Naive thymus-derived CD4-positive, alpha-beta T cell (primary cell): ENCODE data around the gene MYO9B. TPM values are rescaled to one million over a fixed set of nuclear protein-coding genes. Genes with fewer than 3 reads are reported as not detected.

Source experiments
- ATAC-seq: fragments of 150-1000 bp; cut with Tn5 transposase; 2 replicates; pipeline ENCODE4 v1.10.0; 2021; ENCODE audit warnings: mild to moderate bottlenecking, moderate library complexity
- CTCF ChIA-PET: fragments of 350-600 bp; sonication (Branson Sonifier 250); formaldehyde crosslinking; loops from one replicate; lab custom pipeline; 2021; ENCODE audit warnings: antibody characterized with exemption; lab: Charles Lee
- POLR2A ChIA-PET: fragments of 350-600 bp; sonication (Branson Sonifier 250); formaldehyde crosslinking; loops from one replicate; lab custom pipeline; 2021; ENCODE audit warnings: antibody characterized with exemption, inconsistent platforms; lab: Charles Lee
- DNase-seq, 9 donors: peaks; one replicate each; pipeline versions ENCODE4 v3.0.0 to v3.0.0-alpha.2; 2020 to 2022; ENCODE audit warnings: mixed read lengths in 1 of 9
- H3K27ac ChIP-seq: one replicate; pipeline ENCODE4 v1.7.0; 2013; ENCODE audit warnings: mild to moderate bottlenecking, low read depth, low read length, moderate library complexity
- H3K27me3 ChIP-seq, 2 donors: one replicate each; pipeline ENCODE4 v1.7.0; 2013; ENCODE audit warnings: low read length in 2 of 2, mild to moderate bottlenecking in 2 of 2, moderate library complexity in 2 of 2; ENCODE audit not compliant: control insufficient read depth in 2 of 2, insufficient read depth in 2 of 2
- H3K36me3 ChIP-seq, 3 experiments: 1 replicate in 2 of 3; 2 replicates in 1 of 3; pipeline ENCODE4 v1.7.0; 2013; ENCODE audit warnings: low read length in 3 of 3, mild to moderate bottlenecking in 3 of 3, moderate library complexity in 1 of 3; ENCODE audit not compliant: insufficient read depth in 3 of 3, control insufficient read depth in 2 of 3
- H3K4me1 ChIP-seq, 2 donors: one replicate each; pipeline ENCODE4 v1.7.0; 2013; ENCODE audit warnings: low read length in 2 of 2, mild to moderate bottlenecking in 2 of 2, moderate library complexity in 1 of 2; ENCODE audit not compliant: control insufficient read depth in 2 of 2, insufficient read depth in 2 of 2
- H3K4me3 ChIP-seq: 2 replicates; pipeline ENCODE4 v1.7.0; 2013; ENCODE audit warnings: mild to moderate bottlenecking, low read length
- H3K9me3 ChIP-seq, 3 experiments: 1 replicate in 2 of 3; 2 replicates in 1 of 3; pipeline ENCODE4 v1.7.0; 2013; ENCODE audit warnings: low read length in 3 of 3; ENCODE audit not compliant: control insufficient read depth in 2 of 3
- H3K27ac Mint-ChIP-seq, 9 donors: one replicate each; pipeline ENCODE4 v1.8.0; 2020 to 2022; ENCODE audit warnings: mixed read lengths in 9 of 9, mild to moderate bottlenecking in 8 of 9, moderate library complexity in 5 of 9, inconsistent platforms in 2 of 9
- H3K27me3 Mint-ChIP-seq, 5 donors: one replicate each; pipeline ENCODE4 v1.8.0; 2021 to 2022; ENCODE audit warnings: mixed read lengths in 5 of 5, mild to moderate bottlenecking in 1 of 5
- H3K36me3 Mint-ChIP-seq, 5 donors: one replicate each; pipeline ENCODE4 v1.8.0; 2020 to 2022; ENCODE audit warnings: mixed read lengths in 5 of 5, mild to moderate bottlenecking in 3 of 5, inconsistent platforms in 1 of 5
- H3K4me1 Mint-ChIP-seq, 7 donors: one replicate each; pipeline ENCODE4 v1.8.0; 2020 to 2022; ENCODE audit warnings: mixed read lengths in 7 of 7, mild to moderate bottlenecking in 3 of 7, inconsistent platforms in 1 of 7
- H3K4me3 Mint-ChIP-seq, 10 donors: one replicate each; pipeline ENCODE4 v1.8.0; 2020 to 2022; ENCODE audit warnings: mild to moderate bottlenecking in 10 of 10, mixed read lengths in 10 of 10, moderate library complexity in 6 of 10, inconsistent platforms in 2 of 10
- H3K9me3 Mint-ChIP-seq, 11 donors: one replicate each; pipeline ENCODE4 v1.8.0; 2020 to 2022; ENCODE audit warnings: mixed read lengths in 11 of 11, mild to moderate bottlenecking in 4 of 11, inconsistent platforms in 1 of 11, moderate library complexity in 1 of 11
- intact Hi-C, 2 donors: fragments of 100-400 bp; cut with micrococcal nuclease; formaldehyde crosslinking; loops; one replicate each; pipeline ENCODE4 v1.15.1; 2023
- polyA plus RNA-seq, 2 donors: library from polyadenylated mRNA; unstranded; fragments of 300-500 nt; fragmentation: Illumina TruSeq; gene quantifications; one replicate each; pipeline ENCODE4 v1.2.3, GENCODE V29; 2021
- total RNA-seq, 6 experiments: library from RNA in 5 of 6; stranded (reverse) in 5 of 6; gene quantifications; 1 replicate in 5 of 6; 2 replicates in 1 of 6; pipeline ENCODE4 v1.2.3 and lab custom pipeline; 2021 to 2026

MYO9B gene
- total and polyA plus RNA-seq, 7 experiments from 2014 or later, result 5.6 to 297 (median 165) TPM

GRCh38 chr19:17076543-17076991, 990 bp downstream of the MYO9B start:
- H3K4me1 ChIP-seq, result peaks cover 32% of the 10 kb centered on the region in 2 donors
- intact Hi-C loops, result loop anchor here (1.0 to 10.0 kb wide), 7 partner anchors 49 to 964 kb away; partner anchors contain the start of genes RAB8A (in 1 of the 2), SLC5A5 (in 1 of the 2) and SMIM7 (in 1 of the 2)
- ChIA-PET POLR2A (interaction anchor here (0.7 to 5.0 kb wide), 12 partner anchors 9 to 329 kb away, joined by 3 to 56 read pairs (median 4); partner anchors contain the start of genes ANKLE1 and BST2), CTCF (interaction anchor here (0.8 to 1.0 kb wide), 3 partner anchors 11 to 229 kb away, joined by 3 to 5 read pairs (median 3); partner anchors contain the start of gene MRPL34)
- peaks cover 0 to 11% (median 0%) of the 10 kb centered on the region in 5 donors for H3K36me3 Mint-ChIP-seq
- no peaks in the 10 kb centered on the region for H3K9me3 ChIP-seq
- peak overlapping the region; percentile 88 for H3K27ac ChIP-seq
- no peaks in the 10 kb centered on the region for H3K27me3 ChIP-seq
- H3K4me1 Mint-ChIP-seq, result peaks cover 48 to 70% (median 58%) of the 10 kb centered on the region in 7 donors
- peak overlapping the region; percentile 86 to 99 (median 91) for H3K27ac Mint-ChIP-seq
- DNase-seq (peak in 6 of 9 donors; percentile 13 to 40 (median 30)), ATAC-seq (no peak)
- H3K4me3 Mint-ChIP-seq, result peak overlapping the region; percentile 96 to 100 (median 98)
- no peaks in the 10 kb centered on the region for H3K9me3 Mint-ChIP-seq
- no peaks in the 10 kb centered on the region for H3K27me3 Mint-ChIP-seq
- H3K4me3 ChIP-seq, result peak overlapping the region; percentile 53
- H3K36me3 ChIP-seq, result peaks cover 0 to 10% (median 0%) of the 10 kb centered on the region in 3 experiments

- ATAC-seq (no peak), DNase-seq (no peak)
- POLR2A ChIA-PET, result interaction anchor here (0.7 to 5.0 kb wide), 3 partner anchors 48 to 178 kb away, joined by 3 to 56 read pairs (median 8); no protein-coding TSS in a partner anchor
- H3K36me3 Mint-ChIP-seq, result peaks cover 0 to 11% (median 0%) of the 10 kb centered on the region in 5 donors
- Histone ChIP-seq H3K27ac (no peak overlapping the region), H3K36me3 (peaks cover 0 to 10% (median 0%) of the 10 kb centered on the region in 3 experiments), H3K4me1 (peaks cover 32% of the 10 kb centered on the region in 2 donors), H3K9me3 (no peaks in the 10 kb centered on the region), H3K27me3 (no peaks in the 10 kb centered on the region), H3K4me3 (peak overlapping the region; percentile 53)
- H3K9me3 Mint-ChIP-seq, result no peaks in the 10 kb centered on the region
- CTCF ChIA-PET, result no interaction called here
- H3K27ac Mint-ChIP-seq, result peak overlapping the region in 6 of 9 donors; percentile 17 to 96 (median 68)
- H3K4me3 Mint-ChIP-seq, result peak overlapping the region; percentile 96 to 100 (median 98)
- peaks cover 55 to 80% (median 66%) of the 10 kb centered on the region in 7 donors for H3K4me1 Mint-ChIP-seq
- intact Hi-C loops, result loop anchor here (2.0 to 10.0 kb wide), 5 partner anchors 57 to 965 kb away; partner anchors contain the start of genes RAB8A (in 1 of the 2) and SLC5A5 (in 1 of the 2)
- no peaks in the 10 kb centered on the region for H3K27me3 Mint-ChIP-seq
These were observed 2.0 kb downstream of the MYO9B start for GRCh38 chr19:17077447-17078028.

- POLR2A ChIA-PET, result interaction anchor here (1.6 to 5.0 kb wide), 2 partner anchors 47 to 137 kb away, joined by 3 to 56 read pairs; partner anchors contain the start of gene USE1
- no peak for DNase-seq
- Histone ChIP-seq H3K4me1 (peaks cover 32% of the 10 kb centered on the region in 2 donors), H3K27ac (no peak overlapping the region), H3K4me3 (no peak overlapping the region), H3K9me3 (no peaks in the 10 kb centered on the region), H3K27me3 (no peaks in the 10 kb centered on the region), H3K36me3 (peaks cover 0 to 10% (median 0%) of the 10 kb centered on the region in 3 experiments)
- Mint-ChIP-seq H3K4me1 (peaks cover 54 to 79% (median 64%) of the 10 kb centered on the region in 7 donors), H3K27me3 (no peaks in the 10 kb centered on the region), H3K36me3 (peaks cover 0 to 11% (median 0%) of the 10 kb centered on the region in 5 donors), H3K27ac (peak overlapping the region in 4 of 9 donors; percentile 26 to 96 (median 81)), H3K9me3 (no peaks in the 10 kb centered on the region), H3K4me3 (peak overlapping the region; percentile 64 to 100 (median 98))
- CTCF ChIA-PET, result no interaction called here
- ATAC-seq, result no peak
- intact Hi-C loops, result loop anchor here (5.0 to 10.0 kb wide), 4 partner anchors 389 to 966 kb away; partner anchors contain the start of genes RAB8A (in 1 of the 2) and SLC5A5 (in 1 of the 2)
These were observed 2.7 kb downstream of the MYO9B start for GRCh38 chr19:17078036-17078919.

- Histone ChIP-seq H3K4me3 (no peak overlapping the region), H3K27me3 (no peaks in the 10 kb centered on the region), H3K9me3 (no peaks in the 10 kb centered on the region), H3K36me3 (peaks cover 0 to 10% (median 0%) of the 10 kb centered on the region in 3 experiments), H3K4me1 (peaks cover 28 to 29% of the 10 kb centered on the region in 2 donors), H3K27ac (no peak overlapping the region)
- peaks cover 49 to 71% (median 57%) of the 10 kb centered on the region in 7 donors for H3K4me1 Mint-ChIP-seq
- CTCF ChIA-PET, result no interaction called here
- no peaks in the 10 kb centered on the region for H3K27me3 Mint-ChIP-seq
- ATAC-seq (no peak), DNase-seq (no peak)
- H3K9me3 Mint-ChIP-seq, result no peaks in the 10 kb centered on the region
- peak overlapping the region in 7 of 9 donors; percentile 12 to 77 (median 59) for H3K27ac Mint-ChIP-seq
- H3K36me3 Mint-ChIP-seq, result peaks cover 0 to 10% (median 0%) of the 10 kb centered on the region in 5 donors
- POLR2A ChIA-PET, result interaction anchor here (1.6 kb wide), 1 partner anchor 136 kb away, joined by 3 read pairs; the partner anchor contains the start of gene USE1
- H3K4me3 Mint-ChIP-seq, result peak overlapping the region in 7 of 10 donors; percentile 7 to 100 (median 55)
- intact Hi-C loops, result loop anchor here (5.0 to 10.0 kb wide), 4 partner anchors 388 to 967 kb away; partner anchors contain the start of genes RAB8A (in 1 of the 2) and SLC5A5 (in 1 of the 2)
These were observed 3.5 kb downstream of the MYO9B start for GRCh38 chr19:17078920-17079709.

- ATAC-seq, result peak; percentile 10
- H3K9me3 ChIP-seq, result no peaks in the 10 kb centered on the region
- ChIA-PET CTCF (no interaction called here), POLR2A (interaction anchor here (1.6 kb wide), 1 partner anchor 135 kb away, joined by 3 read pairs; the partner anchor contains the start of gene USE1)
- Mint-ChIP-seq H3K27me3 (no peaks in the 10 kb centered on the region), H3K9me3 (no peaks in the 10 kb centered on the region), H3K27ac (peak overlapping the region in 4 of 9 donors; percentile 70 to 77 (median 73)), H3K36me3 (peaks cover 0 to 10% (median 0%) of the 10 kb centered on the region in 5 donors), H3K4me3 (peak overlapping the region in 9 of 10 donors; percentile 10 to 69 (median 50)), H3K4me1 (peaks cover 47 to 65% (median 51%) of the 10 kb centered on the region in 7 donors)
- no peaks in the 10 kb centered on the region for H3K27me3 ChIP-seq
- H3K27ac ChIP-seq, result no peak overlapping the region
- peak overlapping the region; percentile 37 for H3K4me3 ChIP-seq
- H3K4me1 ChIP-seq, result peaks cover 22 to 23% of the 10 kb centered on the region in 2 donors
- H3K36me3 ChIP-seq, result peaks cover 0 to 9% (median 0%) of the 10 kb centered on the region in 3 experiments
- peak in 1 of 9 donors; percentile 70 for DNase-seq
- intact Hi-C loops, result loop anchor here (5.0 to 10.0 kb wide), 4 partner anchors 387 to 968 kb away; partner anchors contain the start of genes RAB8A (in 1 of the 2) and SLC5A5 (in 1 of the 2)
These were observed 4.3 kb downstream of the MYO9B start for GRCh38 chr19:17079710-17080439.
